ENCODE results near the gene CDH22.

Gene CDH22

GRCh38 chr20:46216770-46217464, 91.4 kb downstream of the CDH22 start:
- DNase-seq (ENCODE audit: low read depth, low spot score) = no peak

GRCh38 chr20:46215913-46216707, 92.2 kb downstream of the CDH22 start:
- DNase-seq (ENCODE audit: low read depth, low spot score) = no peak

- DNase-seq (ENCODE audit: low read depth, low spot score) = no peak
Observed at GRCh38 chr20:46214824-46215488, 93.3 kb downstream of the CDH22 start.

GRCh38 chr20:46213946-46214823, 94.1 kb downstream of the CDH22 start:
- DNase-seq (ENCODE audit: low read depth, low spot score) = no peak

GRCh38 chr20:46212876-46213275, 95.4 kb downstream of the CDH22 start:
- DNase-seq (ENCODE audit: low read depth, low spot score) = no peak

- no peak for DNase-seq (ENCODE audit: low read depth, low spot score)
Observed at GRCh38 chr20:46212252-46212651, 96.0 kb downstream of the CDH22 start.

- DNase-seq (ENCODE audit: low read depth, low spot score) = no peak
Observed at GRCh38 chr20:46211331-46211722, 97.0 kb downstream of the CDH22 start.

- DNase-seq (ENCODE audit: low read depth, low spot score) = no peak
Observed at GRCh38 chr20:46210672-46211330, 97.5 kb downstream of the CDH22 start.

GRCh38 chr20:46209930-46210671, 98.2 kb downstream of the CDH22 start:
- DNase-seq (ENCODE audit: low read depth, low spot score) = no peak

GRCh38 chr20:46207793-46208192, 100.5 kb downstream of the CDH22 start:
- DNase-seq (ENCODE audit: low read depth, low spot score) = no peak

GRCh38 chr20:46206992-46207549, 101.2 kb downstream of the CDH22 start:
- no peak for DNase-seq (ENCODE audit: low read depth, low spot score)

- no peak for DNase-seq (ENCODE audit: low read depth, low spot score)
Observed at GRCh38 chr20:46206025-46206424, 102.3 kb downstream of the CDH22 start.

GRCh38 chr20:46205349-46205748, 102.9 kb downstream of the CDH22 start:
- DNase-seq (ENCODE audit: low read depth, low spot score) = no peak

- no peak for DNase-seq (ENCODE audit: low read depth, low spot score)
Observed at GRCh38 chr20:46204594-46205186, 103.6 kb downstream of the CDH22 start.

- DNase-seq (ENCODE audit: low read depth, low spot score) = no peak
Observed at GRCh38 chr20:46203510-46203837, 104.8 kb downstream of the CDH22 start.

GRCh38 chr20:46202766-46203509, 105.4 kb downstream of the CDH22 start:
- no peak for DNase-seq (ENCODE audit: low read depth, low spot score)

GRCh38 chr20:46200582-46201570, 107.4 kb downstream of the CDH22 start:
- DNase-seq (ENCODE audit: low read depth, low spot score) = no peak

GRCh38 chr20:46199198-46199597, 109.1 kb downstream of the CDH22 start:
- DNase-seq (ENCODE audit: low read depth, low spot score) = no peak
